Measurements from ENCODE around the gene LPAR2.
"Not testable (repeated sequence)": the region's sequence is repeated elsewhere in the genome, so short reads cannot be mapped to it uniquely, and the experiment has no call there.

Gene LPAR2

GRCh38 chr19:19627621-19628500, at the start of gene LPAR2:
LPAR2 (minus strand) TSS chr19:19628220; CDS start chr19:19627275, 945 bp downstream.
- DNase-seq (ENCODE audit: low read depth, low spot score): no peak

GRCh38 chr19:19677579-19677978, 49.6 kb upstream of the LPAR2 start:
- DNase-seq (ENCODE audit: low read depth, low spot score): no peak

- no peak for DNase-seq (ENCODE audit: low read depth, low spot score)
These were observed 46.3 kb upstream of the LPAR2 start for GRCh38 chr19:19674315-19674714.

- no peak for DNase-seq (ENCODE audit: low read depth, low spot score)
These were observed 44.8 kb upstream of the LPAR2 start for GRCh38 chr19:19672816-19673215.

GRCh38 chr19:19670070-19670551, 42.1 kb upstream of the LPAR2 start:
- no peak for DNase-seq (ENCODE audit: low read depth, low spot score)

GRCh38 chr19:19668230-19669012, 40.4 kb upstream of the LPAR2 start, which contains the start of gene ZNF101:
ZNF101 (plus strand) TSS chr19:19668839; CDS start chr19:19668964, 125 bp downstream.
- DNase-seq (ENCODE audit: low read depth, low spot score): peak; percentile 62

GRCh38 chr19:19665420-19665948, 37.5 kb upstream of the LPAR2 start:
- not testable (repeated sequence) for DNase-seq (ENCODE audit: low read depth, low spot score)

GRCh38 chr19:19663256-19664120, 35.5 kb upstream of the LPAR2 start, which contains the start of gene ATP13A1:
ATP13A1 (minus strand) TSS chr19:19663676; CDS start chr19:19663666, 10 bp downstream.
- DNase-seq (ENCODE audit: low read depth, low spot score): peak; percentile 91

GRCh38 chr19:19662871-19663255, 34.8 kb upstream of the LPAR2 start:
- DNase-seq (ENCODE audit: low read depth, low spot score): no peak

GRCh38 chr19:19662344-19662743, 34.3 kb upstream of the LPAR2 start:
- DNase-seq (ENCODE audit: low read depth, low spot score): no peak

- no peak for DNase-seq (ENCODE audit: low read depth, low spot score)
These were observed 33.7 kb upstream of the LPAR2 start for GRCh38 chr19:19661675-19662251.

- DNase-seq (ENCODE audit: low read depth, low spot score): no peak
These were observed 33.2 kb upstream of the LPAR2 start for GRCh38 chr19:19661141-19661674.

GRCh38 chr19:19659646-19660245, 31.7 kb upstream of the LPAR2 start:
- DNase-seq (ENCODE audit: low read depth, low spot score): no peak

GRCh38 chr19:19657397-19657783, 29.4 kb upstream of the LPAR2 start:
- DNase-seq (ENCODE audit: low read depth, low spot score): no peak

GRCh38 chr19:19656451-19657396, 28.7 kb upstream of the LPAR2 start:
- no peak for DNase-seq (ENCODE audit: low read depth, low spot score)

GRCh38 chr19:19655641-19656343, 27.8 kb upstream of the LPAR2 start:
- DNase-seq (ENCODE audit: low read depth, low spot score): no peak

GRCh38 chr19:19655051-19655594, 27.1 kb upstream of the LPAR2 start:
- no peak for DNase-seq (ENCODE audit: low read depth, low spot score)

- no peak for DNase-seq (ENCODE audit: low read depth, low spot score)
These were observed 26.4 kb upstream of the LPAR2 start for GRCh38 chr19:19654441-19654840.

All from smooth muscle cell of the brain vasculature (primary cell).